Tibial nerve (tissue), 4 donors: ENCODE results near the gene HECTD2. TPM values are rescaled to one million over a fixed set of nuclear protein-coding genes. Genes with fewer than 3 reads are reported as not detected.

Source experiments
- DNase-seq, 2 donors: peaks; one replicate each; pipeline ENCODE4 v3.0.0-alpha.2; 2019; ENCODE audit warnings: low spot score in 2 of 2
- H3K27ac ChIP-seq, 4 donors: fragments of 200-600 bp; sonication (generic) in 3 of 4; one replicate each; pipeline ENCODE4 v1.5.1; 2017 to 2019; ENCODE audit warnings: mild to moderate bottlenecking in 1 of 4
- H3K27me3 ChIP-seq, 2 donors: fragments of 200-600 bp; sonication (generic) in 1 of 2; one replicate each; pipeline versions ENCODE4 v1.5.1 to v1.6.0; 2017 to 2019
- H3K36me3 ChIP-seq, 3 donors: fragments of 200-600 bp; sonication (generic); one replicate each; pipeline ENCODE4 v1.5.1; 2018 to 2019
- H3K4me1 ChIP-seq, 4 donors: fragments of 200-600 bp; sonication (generic) in 3 of 4; one replicate each; pipeline ENCODE4 v1.5.1; 2017 to 2019
- H3K4me3 ChIP-seq, 4 donors: fragments of 200-600 bp; sonication (generic) in 3 of 4; one replicate each; pipeline ENCODE4 v1.5.1; 2017 to 2019; ENCODE audit warnings: mild to moderate bottlenecking in 1 of 4, moderate library complexity in 1 of 4
- H3K9me3 ChIP-seq, 4 donors: fragments of 200-600 bp; sonication (generic) in 3 of 4; one replicate each; pipeline ENCODE4 v1.5.1; 2017 to 2019
- EP300 ChIP-seq, 2 donors: sonication (generic); formaldehyde crosslinking; IDR thresholded peaks; one replicate each; pipeline ENCODE4 v1.6.1; 2017; ENCODE audit warnings: antibody characterized with exemption in 2 of 2, mild to moderate bottlenecking in 1 of 2
- POLR2A ChIP-seq, 2 donors: fragments of 450-650 bp; IDR thresholded peaks; one replicate each; pipeline ENCODE4 v1.6.1; 2017; ENCODE audit warnings: antibody characterized with exemption in 2 of 2, mild to moderate bottlenecking in 2 of 2, moderate library complexity in 2 of 2
- WGBS, 2 donors: methylation state at CpG; one replicate each; pipeline ENCODE4 v1.1.5; 2018; 5-methylcytosine and 5-hydroxymethylcytosine counted together
- total RNA-seq, 4 donors: library from RNA; depleted of rRNA; stranded (reverse); fragments of >200 nt; gene quantifications; one replicate each; pipeline ENCODE4 v1.1.0, GENCODE V29; 2016
- TF ChIP-seq, protein P1 (sequence below), 5 experiments: fragments of 200-600 bp in 3 of 5; fragments of 450-650 bp in 2 of 5; sonication (generic) in 3 of 5; IDR thresholded peaks; one replicate each; pipeline ENCODE4 v1.5.1; 2016 to 2019; ENCODE audit warnings: antibody characterized with exemption in 5 of 5, mild to moderate bottlenecking in 3 of 5, moderate library complexity in 2 of 5

Gene HECTD2
- total RNA-seq, 4 donors from 2014 or later: 23.5 to 33.4 (median 26.1) TPM

GRCh38 chr10:91541481-91541880 is 131.3 kb downstream of the HECTD2 start:
- no peaks in the 10 kb centered on the region for H3K9me3 ChIP-seq
- TF ChIP-seq, protein P1, sequence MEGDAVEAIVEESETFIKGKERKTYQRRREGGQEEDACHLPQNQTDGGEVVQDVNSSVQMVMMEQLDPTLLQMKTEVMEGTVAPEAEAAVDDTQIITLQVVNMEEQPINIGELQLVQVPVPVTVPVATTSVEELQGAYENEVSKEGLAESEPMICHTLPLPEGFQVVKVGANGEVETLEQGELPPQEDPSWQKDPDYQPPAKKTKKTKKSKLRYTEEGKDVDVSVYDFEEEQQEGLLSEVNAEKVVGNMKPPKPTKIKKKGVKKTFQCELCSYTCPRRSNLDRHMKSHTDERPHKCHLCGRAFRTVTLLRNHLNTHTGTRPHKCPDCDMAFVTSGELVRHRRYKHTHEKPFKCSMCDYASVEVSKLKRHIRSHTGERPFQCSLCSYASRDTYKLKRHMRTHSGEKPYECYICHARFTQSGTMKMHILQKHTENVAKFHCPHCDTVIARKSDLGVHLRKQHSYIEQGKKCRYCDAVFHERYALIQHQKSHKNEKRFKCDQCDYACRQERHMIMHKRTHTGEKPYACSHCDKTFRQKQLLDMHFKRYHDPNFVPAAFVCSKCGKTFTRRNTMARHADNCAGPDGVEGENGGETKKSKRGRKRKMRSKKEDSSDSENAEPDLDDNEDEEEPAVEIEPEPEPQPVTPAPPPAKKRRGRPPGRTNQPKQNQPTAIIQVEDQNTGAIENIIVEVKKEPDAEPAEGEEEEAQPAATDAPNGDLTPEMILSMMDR (IDR thresholded peaks at IDR 0.05): no peak
- TF ChIP-seq EP300 (IDR thresholded peaks at IDR 0.05) (peak in 1 of 2 donors; percentile 24), POLR2A (IDR thresholded peaks at IDR 0.05) (no peak)
- no peak overlapping the region for H3K4me3 ChIP-seq
- peaks cover 0 to 5% (median 0%) of the 10 kb centered on the region in 4 donors for H3K4me1 ChIP-seq
- H3K27me3 ChIP-seq: no peaks in the 10 kb centered on the region
- WGBS, 2 donors: 40 to 41% methylated on average over 6 of the region's 6 CpGs
- H3K27ac ChIP-seq: no peak overlapping the region
- no peak for DNase-seq
- H3K36me3 ChIP-seq: no peaks in the 10 kb centered on the region

DNA sequence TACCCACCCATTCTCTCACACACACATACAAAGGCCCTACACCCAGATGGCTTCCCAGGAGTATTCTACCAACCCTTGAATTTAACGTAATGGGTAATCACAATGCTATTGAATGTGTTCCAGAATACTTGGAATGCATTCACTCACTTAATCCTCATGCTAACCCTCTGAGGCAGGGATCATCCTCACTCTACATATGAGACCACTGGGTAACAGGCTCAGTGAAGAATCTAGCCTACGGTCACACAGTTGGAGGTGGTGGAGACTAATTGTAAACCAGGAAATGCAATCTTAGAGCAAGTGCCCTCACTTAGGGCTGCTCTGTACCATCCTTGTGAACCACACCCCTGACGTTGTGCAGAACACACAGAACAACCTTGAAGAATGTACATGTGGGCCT is 135.2 kb downstream of the HECTD2 start:
- Histone ChIP-seq H3K4me1 (peaks cover 0 to 5% (median 0%) of the 10 kb centered on the region in 4 donors), H3K9me3 (no peaks in the 10 kb centered on the region), H3K27me3 (no peaks in the 10 kb centered on the region), H3K4me3 (no peak overlapping the region), H3K27ac (no peak overlapping the region), H3K36me3 (no peaks in the 10 kb centered on the region)
- DNase-seq: no peak
- no peak for TF ChIP-seq EP300 (IDR thresholded peaks at IDR 0.05)
- TF ChIP-seq, protein P1 (IDR thresholded peaks at IDR 0.05): no peak
- no peak for TF ChIP-seq POLR2A (IDR thresholded peaks at IDR 0.05)
- WGBS, 2 donors: 81 to 85% methylated on average over 3 of the region's 3 CpGs

- Histone ChIP-seq H3K27me3 (no peaks in the 10 kb centered on the region), H3K4me1 (peaks cover 0 to 5% (median 0%) of the 10 kb centered on the region in 4 donors), H3K36me3 (no peaks in the 10 kb centered on the region), H3K4me3 (no peak overlapping the region), H3K27ac (no peak overlapping the region), H3K9me3 (no peaks in the 10 kb centered on the region)
- no peak for TF ChIP-seq POLR2A (IDR thresholded peaks at IDR 0.05)
- TF ChIP-seq EP300 (IDR thresholded peaks at IDR 0.05): no peak
- TF ChIP-seq, protein P1 (IDR thresholded peaks at IDR 0.05): no peak
- no peak for DNase-seq
- 86 to 97% methylated on average over 3 of the region's 3 CpGs for WGBS, 2 donors
These were observed 135.7 kb downstream of the HECTD2 start for GRCh38 chr10:91545838-91546237.

- 97 to 98% methylated on average over 3 of the region's 3 CpGs for WGBS, 2 donors
- TF ChIP-seq POLR2A (IDR thresholded peaks at IDR 0.05) (no peak), EP300 (IDR thresholded peaks at IDR 0.05) (no peak)
- TF ChIP-seq, protein P1 (IDR thresholded peaks at IDR 0.05): no peak
- Histone ChIP-seq H3K27ac (no peak overlapping the region), H3K9me3 (no peaks in the 10 kb centered on the region), H3K4me3 (no peak overlapping the region), H3K4me1 (no peaks in the 10 kb centered on the region), H3K36me3 (no peaks in the 10 kb centered on the region), H3K27me3 (no peaks in the 10 kb centered on the region)
- no peak for DNase-seq
These were observed 139.1 kb downstream of the HECTD2 start for GRCh38 chr10:91549262-91549661.

DNA sequence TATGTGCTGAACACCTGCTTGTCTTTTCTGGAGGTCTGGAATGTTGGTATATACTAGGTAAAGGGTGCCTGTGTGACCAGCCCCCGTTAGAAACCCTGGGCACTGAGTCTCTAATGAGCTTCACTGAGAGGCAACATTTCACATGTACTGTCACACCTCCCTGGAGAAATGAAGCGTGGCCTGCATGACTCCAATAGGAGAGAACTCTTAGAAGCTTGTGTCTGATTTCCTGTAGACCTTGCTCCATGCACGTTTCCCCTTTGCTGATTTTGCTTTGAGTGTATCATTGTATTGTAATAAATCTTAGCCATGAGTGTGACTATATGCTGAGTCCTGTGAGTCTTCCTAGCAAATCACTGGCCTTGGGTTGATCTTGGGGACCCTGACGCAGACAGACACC is 139.9 kb downstream of the HECTD2 start:
- Histone ChIP-seq H3K27me3 (no peaks in the 10 kb centered on the region), H3K4me1 (no peaks in the 10 kb centered on the region), H3K36me3 (no peaks in the 10 kb centered on the region), H3K9me3 (no peaks in the 10 kb centered on the region), H3K4me3 (no peak overlapping the region), H3K27ac (no peak overlapping the region)
- WGBS, 2 donors: 86 to 93% methylated on average over 4 of the region's 4 CpGs
- DNase-seq: no peak
- TF ChIP-seq POLR2A (IDR thresholded peaks at IDR 0.05) (no peak), EP300 (IDR thresholded peaks at IDR 0.05) (no peak)
- TF ChIP-seq, protein P1 (IDR thresholded peaks at IDR 0.05): no peak
